SJCRH30 (cell line): Measurements from ENCODE around the gene KCNN1. TPM values are rescaled to one million over a fixed set of nuclear protein-coding genes. Genes with fewer than 3 reads are reported as not detected.
A peak's percentile ranks its signal among the peaks of the same experiment; 100 is the strongest.

Experiments used
- DNase-seq, 2 experiments: peaks; one replicate each; pipeline ENCODE4 v3.0.0-alpha.2; 2015 to 2020
- H3K27ac ChIP-seq: fragments of 250-450 bp; sonication (Bioruptor Pico); 2 replicates; pipeline ENCODE4 v1.5.1; 2020; ENCODE audit warnings: mild to moderate bottlenecking, moderate library complexity
- H3K27me3 ChIP-seq: fragments of 250-450 bp; sonication (Bioruptor Pico); 2 replicates; pipeline ENCODE4 v1.5.1; 2020; ENCODE audit warnings: mild to moderate bottlenecking, moderate library complexity
- H3K36me3 ChIP-seq: fragments of 250-450 bp; sonication (Bioruptor Pico); 2 replicates; pipeline ENCODE4 v1.5.1; 2020; ENCODE audit warnings: mild to moderate bottlenecking, moderate library complexity
- H3K4me1 ChIP-seq: fragments of 250-450 bp; sonication (Bioruptor Pico); 2 replicates; pipeline ENCODE4 v1.5.1; 2020; ENCODE audit warnings: mild to moderate bottlenecking, moderate library complexity
- H3K4me3 ChIP-seq: fragments of 250-450 bp; sonication (Bioruptor Pico); 2 replicates; pipeline ENCODE4 v1.5.1; 2020; ENCODE audit warnings: mild to moderate bottlenecking, moderate library complexity
- H3K9me3 ChIP-seq: fragments of 250-450 bp; sonication (Bioruptor Pico); replicated peaks from 2 replicates; pipeline ENCODE4 v1.5.1; 2020; ENCODE audit warnings: mild to moderate bottlenecking, moderate library complexity
- total RNA-seq: library from RNA; depleted of rRNA; stranded (reverse); fragments of >200 nt; shearing (Covaris generic); gene quantifications from 2 replicates; pipeline ENCODE4 v1.2.3, GENCODE V29; 2014

Gene KCNN1
- total RNA-seq, 1 experiment from 2014 or later, result not detected

DNA sequence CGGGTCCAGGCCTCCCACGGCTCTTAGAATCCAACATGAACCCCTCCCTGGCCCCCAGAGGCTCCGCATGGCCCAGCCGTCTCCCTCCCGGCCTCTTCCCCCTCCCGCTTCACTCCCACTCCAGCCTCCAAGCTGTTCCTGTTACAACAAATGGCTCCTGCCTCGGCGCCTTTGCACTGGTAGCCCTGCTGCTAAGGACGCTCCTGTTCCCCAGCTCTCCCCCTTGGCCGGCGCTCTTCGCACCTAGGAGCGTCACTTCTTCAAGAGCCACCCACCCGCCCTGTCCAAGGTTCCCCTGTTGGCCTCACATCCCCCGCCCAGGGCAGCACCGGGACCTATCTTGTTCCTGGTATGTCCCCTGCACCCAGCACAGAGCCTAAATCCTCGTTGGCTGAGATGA lies 24.7 kb upstream of the KCNN1 start:
- no peak for DNase-seq
- H3K4me1 ChIP-seq, result no peaks in the 10 kb centered on the region
- no peak overlapping the region for H3K4me3 ChIP-seq
- no peaks in the 10 kb centered on the region for H3K27me3 ChIP-seq
- peaks cover 9% of the 10 kb centered on the region for H3K36me3 ChIP-seq
- H3K9me3 ChIP-seq, result no peaks in the 10 kb centered on the region
- H3K27ac ChIP-seq, result no peak overlapping the region

DNA sequence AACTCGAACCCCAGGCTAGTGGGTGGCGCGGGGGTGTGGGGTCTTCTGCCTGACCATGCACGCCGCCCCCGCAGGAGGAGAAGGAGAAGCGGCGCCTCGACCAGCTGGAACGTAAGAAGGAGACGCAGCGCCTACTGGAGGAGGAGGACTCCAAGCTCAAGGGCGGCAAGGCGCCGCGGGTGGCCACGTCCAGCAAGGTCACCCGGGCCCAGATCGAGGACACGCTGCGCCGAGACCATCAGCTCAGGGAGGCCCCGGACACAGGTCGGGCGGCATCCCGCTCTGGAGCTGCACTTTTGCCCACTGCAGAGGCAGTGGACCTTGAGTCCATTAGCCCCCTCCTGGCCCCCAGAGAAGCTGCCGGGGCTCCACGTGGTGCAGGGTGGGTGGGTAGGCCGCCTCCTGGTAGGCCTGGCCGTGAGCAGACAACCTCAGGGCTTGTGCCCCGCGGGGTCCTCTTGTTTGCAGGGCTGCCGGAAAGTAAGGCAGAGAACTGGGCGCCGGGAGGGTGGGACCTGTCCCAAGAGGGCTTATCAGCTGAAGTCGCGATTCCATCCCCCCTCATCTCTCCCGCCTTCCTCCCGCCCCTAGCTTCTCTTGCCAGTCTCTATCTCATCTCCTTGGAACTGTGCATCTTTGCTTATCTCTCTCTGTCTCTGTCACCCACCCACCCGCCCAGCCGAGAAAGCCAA lies 24.2 kb upstream of the KCNN1 start:
- no peak overlapping the region for H3K27ac ChIP-seq

DNA sequence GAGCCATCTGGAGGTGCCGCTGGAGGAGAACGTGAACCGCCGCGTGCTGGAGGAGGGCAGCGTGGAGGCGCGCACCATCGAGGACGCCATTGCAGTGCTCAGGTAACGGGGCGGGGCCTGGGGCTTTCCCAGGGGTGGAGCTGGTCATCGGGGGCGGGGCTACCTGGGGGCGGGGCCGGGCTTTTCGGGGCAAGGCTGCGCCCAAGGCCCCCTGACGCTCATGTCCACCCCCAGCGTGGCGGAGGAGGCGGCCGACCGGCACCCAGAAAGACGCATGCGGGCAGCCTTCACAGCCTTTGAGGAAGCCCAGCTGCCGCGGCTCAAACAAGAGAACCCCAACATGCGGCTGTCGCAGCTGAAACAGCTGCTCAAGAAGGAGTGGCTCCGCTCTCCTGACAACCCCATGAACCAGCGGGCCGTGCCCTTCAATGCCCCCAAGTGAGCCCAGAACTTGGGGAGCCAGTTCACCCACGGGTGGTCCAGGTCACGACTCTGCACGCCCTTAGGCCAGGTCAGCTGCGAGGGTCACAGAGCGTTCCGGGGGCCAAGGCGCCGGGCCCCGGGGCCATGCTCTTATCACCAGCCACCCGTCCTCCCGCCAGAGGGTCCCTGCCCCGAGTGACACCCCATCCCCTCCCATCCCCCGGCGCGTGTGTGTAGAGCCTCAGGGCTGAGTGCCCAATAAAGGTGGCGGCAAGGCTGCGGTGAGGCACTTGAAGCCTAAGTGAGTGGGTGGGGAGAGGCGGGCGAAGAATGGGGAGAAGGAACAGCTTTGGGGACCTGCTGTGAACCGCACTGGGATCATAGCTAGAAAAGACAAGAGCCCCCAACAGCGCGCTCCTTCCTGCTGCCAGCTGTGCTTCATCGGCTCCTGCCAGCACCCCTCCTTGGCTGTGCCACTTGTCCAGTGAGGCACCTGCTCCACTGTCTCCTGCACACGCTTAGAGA lies 23.4 kb upstream of the KCNN1 start:
- peaks cover 9% of the 10 kb centered on the region for H3K36me3 ChIP-seq
- no peak overlapping the region for H3K27ac ChIP-seq
- H3K4me3 ChIP-seq, result no peak overlapping the region
- no peaks in the 10 kb centered on the region for H3K9me3 ChIP-seq
- H3K4me1 ChIP-seq, result no peaks in the 10 kb centered on the region
- H3K27me3 ChIP-seq, result no peaks in the 10 kb centered on the region
- no peak for DNase-seq

More for the DNA sequence above, 24.2 kb upstream of the KCNN1 start:
- no peaks in the 10 kb centered on the region for H3K9me3 ChIP-seq
- no peak for DNase-seq
- H3K4me3 ChIP-seq, result no peak overlapping the region
- no peaks in the 10 kb centered on the region for H3K27me3 ChIP-seq
- peaks cover 9% of the 10 kb centered on the region for H3K36me3 ChIP-seq
- H3K4me1 ChIP-seq, result no peaks in the 10 kb centered on the region

DNA sequence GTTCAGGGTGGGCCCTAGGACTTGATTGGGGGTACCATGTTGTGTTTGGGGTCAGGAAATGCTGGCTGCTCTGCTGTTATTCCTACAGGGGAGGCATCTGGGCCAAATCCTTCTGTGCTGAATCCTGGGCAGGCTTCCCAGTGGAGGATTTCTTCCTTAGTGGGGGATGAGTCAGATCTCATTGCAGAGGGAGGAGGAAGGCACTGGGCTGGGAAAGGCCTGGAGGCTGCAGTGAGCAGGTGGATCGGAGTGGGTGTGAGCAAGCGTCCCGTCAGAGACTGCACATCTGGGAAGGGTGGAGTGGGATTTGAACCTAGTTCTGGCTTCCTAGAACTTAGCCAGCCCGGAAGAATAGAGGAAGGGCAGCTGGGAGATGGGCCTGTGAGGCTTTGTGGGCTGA lies 22.6 kb upstream of the KCNN1 start:
- Histone ChIP-seq H3K4me1 (no peaks in the 10 kb centered on the region), H3K27ac (no peak overlapping the region), H3K4me3 (no peak overlapping the region), H3K9me3 (no peaks in the 10 kb centered on the region), H3K27me3 (peaks cover 3% of the 10 kb centered on the region), H3K36me3 (peaks cover 6% of the 10 kb centered on the region; the same call in 1 of the 2 replicates)
- DNase-seq, result no peak

- no peak for DNase-seq
- Histone ChIP-seq H3K9me3 (no peaks in the 10 kb centered on the region), H3K4me3 (peak overlapping the region; percentile 61), H3K27ac (no peak overlapping the region), H3K36me3 (no peaks in the 10 kb centered on the region), H3K27me3 (peaks cover 30% of the 10 kb centered on the region), H3K4me1 (peaks cover 16% of the 10 kb centered on the region)
Observed at GRCh38 chr19:17946965-17947784, 19.7 kb upstream of the KCNN1 start.

GRCh38 chr19:17947815-17948513 lies 18.9 kb upstream of the KCNN1 start:
- Histone ChIP-seq H3K9me3 (no peaks in the 10 kb centered on the region), H3K4me3 (peak overlapping the region; percentile 61), H3K4me1 (peaks cover 16% of the 10 kb centered on the region), H3K27me3 (peaks cover 38% of the 10 kb centered on the region), H3K27ac (no peak overlapping the region), H3K36me3 (no peaks in the 10 kb centered on the region)
- DNase-seq, result peak; percentile 96 to 98

- Histone ChIP-seq H3K4me1 (peaks cover 16% of the 10 kb centered on the region), H3K27ac (no peak overlapping the region), H3K4me3 (peak overlapping the region; percentile 61), H3K36me3 (no peaks in the 10 kb centered on the region), H3K27me3 (peaks cover 44% of the 10 kb centered on the region), H3K9me3 (no peaks in the 10 kb centered on the region)
- no peak for DNase-seq
Observed at GRCh38 chr19:17948514-17948900, 18.4 kb upstream of the KCNN1 start.

DNA sequence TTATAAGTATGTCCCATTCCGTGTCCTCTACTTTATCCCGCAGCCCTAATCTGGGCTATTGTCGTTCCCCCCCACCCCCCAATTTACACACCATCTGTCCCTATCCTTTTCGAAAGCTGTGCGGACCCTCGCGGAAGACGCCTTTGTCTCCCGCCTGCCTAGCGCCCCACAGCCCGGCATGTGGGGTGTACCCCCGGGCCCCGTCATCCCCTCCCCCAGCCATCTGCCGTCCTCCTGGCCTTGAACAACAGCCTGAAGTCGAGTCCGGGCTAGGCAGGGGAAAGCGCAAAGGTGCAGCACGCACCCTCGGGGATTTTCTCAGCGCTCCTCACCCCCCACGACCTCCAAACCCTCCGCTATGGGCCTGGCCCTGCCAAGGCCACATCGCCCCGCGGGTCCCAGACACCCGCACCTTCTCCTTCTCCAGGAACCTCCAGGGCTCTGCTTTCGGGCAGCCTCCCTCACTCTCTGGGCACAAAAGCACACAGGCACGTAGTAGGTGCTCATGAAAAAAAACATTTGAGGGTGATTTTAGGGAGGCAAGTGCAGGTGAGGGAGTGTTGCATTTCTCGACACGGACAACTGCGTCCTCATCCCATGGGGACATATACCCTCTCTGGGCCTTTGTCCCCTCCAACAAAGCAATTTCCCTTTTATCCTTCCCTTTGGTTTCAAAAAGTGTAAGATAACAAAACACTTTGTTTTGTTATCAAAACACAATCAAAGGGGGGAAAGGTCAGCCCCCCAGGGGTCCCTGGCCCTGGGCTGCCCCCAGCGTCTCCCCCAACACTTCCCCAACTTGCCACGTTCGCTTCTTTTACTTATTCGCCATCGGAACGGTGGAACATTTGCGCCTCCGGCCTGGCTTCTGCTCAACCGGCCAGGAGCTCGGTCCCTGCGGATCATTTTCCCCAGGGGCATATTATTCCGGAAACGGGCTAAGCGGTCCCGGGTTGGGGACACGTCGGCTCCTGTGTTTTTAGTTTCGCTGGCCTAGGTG lies 17.7 kb upstream of the KCNN1 start:
- no peak overlapping the region for H3K4me3 ChIP-seq
- peaks cover 51% of the 10 kb centered on the region for H3K27me3 ChIP-seq
- no peak for DNase-seq
- H3K27ac ChIP-seq, result no peak overlapping the region
- H3K4me1 ChIP-seq, result peaks cover 16% of the 10 kb centered on the region
- no peaks in the 10 kb centered on the region for H3K36me3 ChIP-seq
- H3K9me3 ChIP-seq, result no peaks in the 10 kb centered on the region

DNA sequence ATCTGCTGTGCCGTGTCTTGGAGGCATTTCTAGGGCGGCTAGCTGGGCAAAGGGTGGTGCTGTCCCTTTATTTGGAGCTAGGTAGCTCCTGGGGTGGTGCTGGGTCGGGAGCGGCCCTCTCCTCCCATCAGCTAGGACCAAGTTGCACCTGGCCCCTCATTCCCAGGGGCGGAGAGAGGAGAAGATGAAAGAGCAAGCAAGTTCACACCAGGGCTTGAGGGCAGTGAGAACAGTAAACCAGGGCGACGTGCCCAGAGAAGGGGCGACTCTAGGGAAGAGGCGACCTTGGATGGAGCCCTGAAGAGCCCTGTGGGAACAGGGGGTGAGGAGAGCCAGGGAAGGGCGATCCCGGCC lies 17.0 kb upstream of the KCNN1 start:
- peak in 1 of 2 experiments; percentile 47 for DNase-seq
- H3K36me3 ChIP-seq, result no peaks in the 10 kb centered on the region
- no peak overlapping the region for H3K4me3 ChIP-seq
- H3K27me3 ChIP-seq, result peaks cover 58% of the 10 kb centered on the region
- no peak overlapping the region for H3K27ac ChIP-seq
- peaks cover 16% of the 10 kb centered on the region for H3K4me1 ChIP-seq
- H3K9me3 ChIP-seq, result no peaks in the 10 kb centered on the region

DNA sequence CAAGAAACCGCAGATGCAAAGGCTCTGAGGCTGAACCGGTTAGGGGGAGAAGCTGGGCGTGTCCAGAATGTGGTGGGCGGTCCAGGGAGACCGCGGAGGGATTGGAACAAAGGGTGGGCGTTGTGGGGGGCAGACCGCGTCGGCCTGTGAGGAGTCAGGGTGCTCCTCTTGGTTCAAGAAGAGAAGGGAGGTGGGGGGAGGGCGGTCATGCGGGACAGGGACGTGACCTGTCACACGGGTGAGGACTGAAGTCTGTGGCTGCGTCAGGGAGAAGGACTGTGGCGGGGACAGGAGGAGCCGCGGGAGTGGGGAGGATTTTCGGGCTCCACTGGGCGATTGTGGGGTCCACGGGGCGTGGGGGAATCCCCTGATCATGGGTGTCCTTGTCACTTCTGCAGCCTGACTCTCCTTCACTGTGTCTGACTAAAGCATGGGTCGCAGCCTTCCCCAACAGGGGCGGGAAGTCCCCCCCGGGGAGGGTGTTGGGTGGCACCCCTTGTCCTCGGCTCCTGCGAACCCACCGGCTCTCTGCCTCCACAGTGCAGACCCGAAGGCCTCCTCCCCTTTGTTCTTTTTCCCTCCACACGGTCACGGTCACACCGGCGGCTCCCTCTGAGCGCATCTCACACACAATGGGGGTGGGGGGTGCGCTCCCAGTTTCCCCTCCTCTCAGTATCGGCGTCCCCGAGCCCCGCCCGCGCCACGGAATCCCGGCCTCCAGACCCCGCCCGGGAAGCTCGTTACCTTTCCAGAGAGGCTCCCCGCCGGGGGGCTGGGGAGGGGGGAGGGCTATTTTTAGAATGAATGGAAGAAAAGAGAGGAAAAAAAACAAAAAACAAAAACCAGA lies 16.4 kb upstream of the KCNN1 start:
- peak in 1 of 2 experiments; percentile 34 for DNase-seq
- Histone ChIP-seq H3K9me3 (no peaks in the 10 kb centered on the region), H3K4me1 (peaks cover 16% of the 10 kb centered on the region), H3K36me3 (no peaks in the 10 kb centered on the region), H3K27me3 (peaks cover 60% of the 10 kb centered on the region), H3K27ac (no peak overlapping the region), H3K4me3 (no peak overlapping the region)

- peaks cover 16% of the 10 kb centered on the region for H3K4me1 ChIP-seq
- peaks cover 65% of the 10 kb centered on the region for H3K27me3 ChIP-seq
Observed at GRCh38 chr19:17951157-17951989, 15.5 kb upstream of the KCNN1 start.

More at GRCh38 chr19:17951157-17951989, 15.5 kb upstream of the KCNN1 start:
- H3K9me3 ChIP-seq, result no peaks in the 10 kb centered on the region
- H3K4me3 ChIP-seq, result no peak overlapping the region
- DNase-seq, result no peak
- H3K36me3 ChIP-seq, result no peaks in the 10 kb centered on the region
- H3K27ac ChIP-seq, result no peak overlapping the region
